SU-DHL-6 (cell line): ENCODE results near the gene DLG2.

Experiments used
- CTCF ChIP-seq: fragments of 200-600 bp; sonication (generic); IDR thresholded peaks from one replicate; pipeline ENCODE4 v1.5.1; 2017; ENCODE audit warnings: antibody characterized with exemption, mild to moderate bottlenecking, low read length, moderate library complexity; ENCODE audit not compliant: insufficient read depth, poor library complexity, severe bottlenecking
- EZH2phosphoT487 ChIP-seq: fragments of 200-600 bp; sonication (generic), shearing (Covaris generic); conservative IDR thresholded peaks from 2 replicates; pipeline ENCODE4 v1.6.1; 2018; ENCODE audit warnings: mild to moderate bottlenecking, antibody characterized with exemption, low read length, moderate library complexity, mixed read lengths

DNA sequence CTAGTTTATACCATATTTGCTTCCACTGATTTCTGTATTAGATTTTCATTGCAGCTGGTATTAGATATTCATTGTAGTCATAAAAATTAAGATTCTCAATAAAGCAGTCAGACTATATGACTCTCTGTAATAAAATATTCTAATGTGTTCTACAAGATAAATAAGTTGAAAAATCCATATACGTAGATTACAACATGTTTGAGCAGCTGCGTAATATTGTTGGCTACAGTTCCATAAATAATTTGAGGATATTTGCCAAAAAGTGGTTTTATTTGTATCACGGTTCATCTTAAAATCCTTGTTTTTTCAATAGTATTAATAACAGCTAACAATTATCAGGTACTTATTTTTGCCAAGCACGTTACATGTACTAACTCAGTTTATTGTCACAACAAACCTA, 1672.4 kb downstream of the DLG2 start:
- no peak for TF ChIP-seq CTCF
- TF ChIP-seq EZH2phosphoT487 = no peak
